HTERT RPE-1 (cell line): Measurements from ENCODE around the gene USP40.

Source experiments
- in situ Hi-C: fragments of 300-500 bp; cut with MboI; formaldehyde crosslinking; loops from 4 replicates; pipeline ENCODE4 v1.14.3; 2020; ENCODE audit warnings: low sequenced_read_pairs

The USP40 gene

DNA sequence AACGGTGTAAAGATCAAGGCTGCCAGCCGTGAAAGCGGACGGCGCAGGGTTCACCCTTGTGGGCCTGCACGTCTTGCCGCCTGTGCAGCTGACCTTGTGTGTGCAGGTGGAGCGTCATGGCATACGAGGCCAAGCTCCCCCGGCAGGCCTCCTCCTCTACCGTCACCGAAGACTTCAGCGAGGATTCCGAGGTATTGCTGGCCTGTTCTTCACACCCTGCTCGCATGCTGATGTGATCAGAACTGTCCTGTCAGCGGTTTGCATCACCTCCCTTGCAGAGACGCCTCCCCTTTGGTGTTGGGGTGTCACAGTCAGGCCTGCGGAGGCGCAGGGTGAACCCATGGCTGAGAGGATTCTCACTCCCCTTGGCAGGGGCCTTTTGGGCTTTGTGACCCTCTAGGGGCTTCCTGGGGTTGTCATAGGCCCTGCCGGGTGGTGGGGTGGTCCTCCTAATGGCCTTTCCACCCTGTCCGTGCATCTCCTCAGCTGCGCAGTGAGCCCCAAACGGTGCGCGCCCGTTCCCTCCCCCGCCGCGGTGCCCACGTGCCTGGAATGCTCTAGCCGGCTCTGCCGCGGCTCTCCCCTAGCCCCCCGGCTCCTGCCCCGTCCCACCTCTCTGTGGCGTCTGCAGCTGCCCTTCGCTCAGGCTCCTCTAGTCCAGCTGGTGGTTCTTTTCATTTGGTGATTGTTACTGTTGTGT is 119.8 kb downstream of the USP40 start:
- in situ Hi-C loops: no loop called here

GRCh38 chr2:233446121-233446520 is 120.5 kb downstream of the USP40 start:
- in situ Hi-C loops: no loop called here

GRCh38 chr2:233445152-233445830 is 121.3 kb downstream of the USP40 start:
- in situ Hi-C loops: no loop called here

DNA sequence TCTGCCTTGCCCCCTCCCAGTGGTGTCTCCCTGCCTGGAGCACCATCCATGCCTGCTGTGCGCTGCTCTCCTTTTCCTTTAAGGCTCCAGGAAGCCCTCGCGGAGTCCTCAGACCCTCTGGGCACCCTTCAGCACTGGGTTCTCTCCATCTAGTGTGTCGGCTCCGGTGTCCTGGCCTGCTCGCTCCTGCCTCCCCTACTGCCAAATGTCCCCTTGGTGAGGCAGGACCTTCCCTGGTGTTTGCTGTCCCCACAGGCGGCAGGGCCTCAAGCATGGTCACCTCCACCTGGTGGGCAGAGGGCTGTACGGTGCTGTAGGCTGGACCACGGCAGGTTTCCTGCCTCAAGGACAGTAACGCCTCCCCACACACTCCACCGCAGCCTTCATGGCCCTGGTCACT is 122.1 kb downstream of the USP40 start:
- in situ Hi-C loops: no loop called here

DNA sequence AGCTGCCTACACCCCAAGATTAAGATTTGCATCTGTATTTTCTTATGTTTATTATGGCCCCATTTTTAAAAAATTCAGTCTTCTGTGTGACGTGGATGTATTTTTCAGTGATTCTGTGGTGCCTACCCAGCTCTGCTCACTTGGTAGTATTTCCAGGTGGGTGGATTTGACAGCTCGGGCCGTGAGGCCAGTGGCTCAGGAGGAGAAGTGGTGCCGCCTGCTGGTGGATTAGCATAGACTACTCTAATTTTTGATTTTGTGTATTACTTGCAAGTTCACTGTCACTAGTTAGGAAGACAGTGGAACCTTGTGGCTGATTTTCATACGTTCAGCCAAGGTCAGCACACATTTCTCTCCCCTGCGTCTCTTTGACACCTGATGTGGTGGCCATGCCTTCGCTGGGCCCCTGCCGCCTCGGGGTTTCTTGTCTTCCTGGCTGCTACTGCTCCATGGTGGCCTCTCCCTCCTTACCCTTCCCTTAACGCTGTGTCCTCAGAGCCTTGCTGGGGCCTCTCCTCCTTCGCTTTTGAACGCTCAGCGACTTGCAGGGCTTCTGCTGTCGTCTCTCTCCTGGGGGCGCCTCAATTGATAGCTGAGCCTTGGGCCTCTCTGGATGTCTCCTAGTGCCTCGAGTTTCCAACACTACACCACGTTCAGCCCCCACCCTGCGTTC is 122.9 kb downstream of the USP40 start:
- in situ Hi-C loops: no loop called here

DNA sequence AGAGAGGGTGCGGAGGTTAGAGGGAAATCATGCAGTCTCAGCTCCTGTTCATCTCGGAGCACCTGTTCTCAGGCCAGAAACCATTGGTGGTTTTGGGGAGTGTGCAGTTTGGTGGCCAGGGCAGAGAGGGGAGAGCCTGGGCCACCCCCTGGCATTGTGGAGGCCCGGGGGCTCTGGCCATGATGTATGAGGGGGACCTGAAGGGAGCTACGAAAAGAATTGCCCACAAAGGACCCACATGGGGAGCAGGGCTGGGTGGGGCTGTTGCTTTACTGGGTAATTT is 124.6 kb downstream of the USP40 start:
- in situ Hi-C loops: no loop called here

DNA sequence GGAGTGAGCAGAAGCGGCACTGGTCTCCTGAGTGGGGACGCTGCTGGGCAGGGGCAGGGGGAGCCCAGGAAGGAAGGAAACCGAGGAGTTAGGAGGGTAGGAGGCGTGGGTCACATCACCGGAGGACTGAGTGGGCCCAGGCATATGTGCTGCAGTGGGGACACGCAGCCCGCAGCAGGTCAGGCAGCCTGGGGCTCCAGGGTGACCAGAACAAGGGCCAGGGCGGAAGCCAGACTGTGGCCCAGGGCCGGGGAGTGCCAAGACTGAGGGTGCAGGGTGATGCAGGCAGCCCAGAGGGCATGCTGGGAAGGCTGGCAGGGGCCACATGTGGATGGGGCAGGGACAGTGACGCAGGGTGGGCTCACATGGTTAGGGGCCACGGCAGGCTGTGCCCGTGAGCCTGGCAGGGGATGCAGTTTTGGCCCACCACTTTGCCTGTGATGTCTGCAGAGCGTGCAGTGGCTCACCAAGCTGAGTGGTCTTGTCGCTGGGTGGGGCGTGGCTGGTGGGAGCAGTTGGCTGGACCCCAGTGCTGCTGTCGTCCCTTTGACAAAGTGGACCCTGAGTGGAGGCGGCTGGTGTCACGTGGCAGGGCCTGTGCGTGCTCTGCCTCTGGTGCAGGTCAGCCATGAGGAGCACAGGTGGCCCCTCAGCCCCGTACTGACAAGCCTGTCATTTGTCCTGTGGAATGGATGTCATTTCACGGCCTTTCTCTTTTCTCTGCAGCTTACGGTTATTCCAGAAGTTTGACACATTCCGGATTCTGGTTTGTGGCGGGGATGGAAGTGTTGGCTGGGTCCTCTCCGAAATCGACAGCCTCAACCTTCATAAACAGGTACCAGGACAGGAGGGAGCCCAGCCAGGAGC is 125.2 kb downstream of the USP40 start:
- in situ Hi-C loops: no loop called here

- in situ Hi-C loops: no loop called here
These were observed 125.9 kb downstream of the USP40 start for GRCh38 chr2:233440714-233441113.

- in situ Hi-C loops: no loop called here
These were observed 126.3 kb downstream of the USP40 start for GRCh38 chr2:233440314-233440713.

- in situ Hi-C loops: no loop called here
These were observed 127.4 kb downstream of the USP40 start for GRCh38 chr2:233439191-233439590.

- in situ Hi-C loops: no loop called here
These were observed 127.9 kb downstream of the USP40 start for GRCh38 chr2:233438573-233439147.

- in situ Hi-C loops: no loop called here
These were observed 129.1 kb downstream of the USP40 start for GRCh38 chr2:233437439-233437955.

GRCh38 chr2:233436691-233437438 is 129.7 kb downstream of the USP40 start:
- in situ Hi-C loops: no loop called here

- in situ Hi-C loops: no loop called here
These were observed 130.4 kb downstream of the USP40 start for GRCh38 chr2:233436191-233436581.

- in situ Hi-C loops: no loop called here
These were observed 131.0 kb downstream of the USP40 start for GRCh38 chr2:233435436-233436190.

DNA sequence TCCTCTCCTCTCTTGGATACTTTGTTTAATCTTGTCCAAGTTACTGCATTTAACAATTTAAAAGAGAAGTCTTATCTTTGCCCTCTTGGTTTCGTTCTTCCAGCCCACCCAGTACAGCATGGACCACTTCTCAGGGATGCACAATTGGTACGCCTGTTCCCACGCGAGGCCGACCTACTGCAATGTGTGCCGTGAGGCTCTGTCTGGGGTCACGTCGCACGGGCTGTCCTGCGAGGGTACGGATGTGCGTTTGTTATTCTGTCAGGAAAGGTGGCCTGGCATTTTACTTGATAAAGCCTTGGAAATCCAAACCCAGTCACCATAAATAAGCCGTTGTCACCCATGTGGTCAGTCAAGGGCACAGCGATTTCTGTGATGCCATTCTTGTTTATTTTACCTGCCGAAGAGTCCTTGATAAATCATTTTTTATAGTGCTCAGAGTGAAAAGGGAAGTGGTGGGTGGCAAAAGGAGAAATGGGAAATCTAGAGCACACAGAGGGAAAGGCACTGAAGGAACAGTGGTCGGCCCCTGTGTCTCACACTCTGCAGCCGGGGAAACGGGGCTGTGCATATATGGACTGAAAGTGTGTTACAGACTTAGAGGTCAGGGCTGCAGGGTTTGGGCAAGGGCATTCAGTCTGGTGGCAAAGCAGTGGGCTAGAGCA is 131.8 kb downstream of the USP40 start:
- in situ Hi-C loops: no loop called here

- in situ Hi-C loops: no loop called here
These were observed 132.8 kb downstream of the USP40 start for GRCh38 chr2:233433794-233434193.

GRCh38 chr2:233433029-233433428 is 133.6 kb downstream of the USP40 start:
- in situ Hi-C loops: no loop called here

GRCh38 chr2:233430651-233431050 is 135.9 kb downstream of the USP40 start:
- in situ Hi-C loops: no loop called here
